Measurements from ENCODE around the gene MOSPD3. TPM values are rescaled to one million over a fixed set of nuclear protein-coding genes. Genes with fewer than 3 reads are reported as not detected.

MOSPD3 gene
- total and polyA plus RNA-seq, 2 of the 13 experiments (the other 11 are each of a cell fraction or from before 2014, with no cell fraction given) = 7.6 to 8.8 TPM

- TF ChIP-seq HNF1A (IDR thresholded peaks at IDR 0.05; ENCODE audit: low read depth) = no peak
- TF ChIP-seq HNF1A (CRISPR knock-in tag; IDR thresholded peaks at IDR 0.05; ENCODE audit: borderline replicate concordance) = no peak
- no peak for TF ChIP-seq PHF20 (CRISPR knock-in tag; IDR thresholded peaks at IDR 0.05)
- TF ChIP-seq ZNF292 (CRISPR knock-in tag; IDR thresholded peaks at IDR 0.05; ENCODE audit: borderline replicate concordance, low read depth) = no peak
- TF ChIP-seq ZNF563 (CRISPR knock-in tag; IDR thresholded peaks at IDR 0.05) = no peak
- 0 out of 2 replicates have a peak, but pooled peaks have one; percentile 9 for TF ChIP-seq FOXO1 (CRISPR knock-in tag; IDR thresholded peaks at IDR 0.05)
- TF ChIP-seq RBFOX2 (IDR thresholded peaks at IDR 0.05; ENCODE audit: low read depth, low read length) = peak; percentile 63
- TF ChIP-seq ZNF263 (CRISPR knock-in tag; IDR thresholded peaks at IDR 0.05) = no peak
- no peak for TF ChIP-seq SMAD9 (CRISPR knock-in tag; IDR thresholded peaks at IDR 0.05)
- no peak for TF ChIP-seq DNMT3B (CRISPR knock-in tag; conservative IDR thresholded peaks at IDR 0.05)
- TF ChIP-seq SSRP1 (CRISPR knock-in tag; IDR thresholded peaks at IDR 0.05) = no peak
- no peak for TF ChIP-seq SKI (IDR thresholded peaks at IDR 0.05; ENCODE audit: partially characterized antibody)
- no peak for TF ChIP-seq ZNF496 (CRISPR knock-in tag; IDR thresholded peaks at IDR 0.05; ENCODE audit: insufficient replicate concordance)
- peak; percentile 22; the same call in 1 of the 2 replicates for TF ChIP-seq ZNF788 (CRISPR knock-in tag; IDR thresholded peaks at IDR 0.05; ENCODE audit: borderline replicate concordance)
- TF ChIP-seq ZBTB26 (CRISPR knock-in tag; IDR thresholded peaks at IDR 0.05; ENCODE audit: borderline replicate concordance) = 0 out of 2 replicates have a peak, but pooled peaks have one; percentile 43
- no peak for TF ChIP-seq ZNF761 (CRISPR knock-in tag; conservative IDR thresholded peaks at IDR 0.05)
- no peak for TF ChIP-seq ZNF329 (CRISPR knock-in tag; IDR thresholded peaks at IDR 0.05; ENCODE audit: low read depth)
- no peak for TF ChIP-seq MEIS2 (CRISPR knock-in tag; IDR thresholded peaks at IDR 0.05)
- TF ChIP-seq POLR2AphosphoS5 (IDR thresholded peaks at IDR 0.05; ENCODE audit: low read depth, low read length) = peak; percentile 82
- TF ChIP-seq ZNF749 (CRISPR knock-in tag; IDR thresholded peaks at IDR 0.05; ENCODE audit: borderline replicate concordance) = no peak
- no peak for TF ChIP-seq PCBP1 (IDR thresholded peaks at IDR 0.05; ENCODE audit: borderline replicate concordance, low read depth, low read length)
- no peak for TF ChIP-seq ZSCAN31 (CRISPR knock-in tag; IDR thresholded peaks at IDR 0.05; ENCODE audit: low read depth)
- TF ChIP-seq ZNF367 (CRISPR knock-in tag; IDR thresholded peaks at IDR 0.05; ENCODE audit: borderline replicate concordance) = no peak
- no peak for TF ChIP-seq MIER3 (CRISPR knock-in tag; IDR thresholded peaks at IDR 0.05; ENCODE audit: borderline replicate concordance)
- peak; percentile 73 for TF ChIP-seq ZFY (CRISPR knock-in tag; IDR thresholded peaks at IDR 0.05)
- no peak for TF ChIP-seq ELF4 (CRISPR knock-in tag; IDR thresholded peaks at IDR 0.05; ENCODE audit: borderline replicate concordance)
- no peak for TF ChIP-seq PAX8 (CRISPR knock-in tag; IDR thresholded peaks at IDR 0.05; ENCODE audit: borderline replicate concordance)
- TF ChIP-seq ZKSCAN8 (CRISPR knock-in tag; IDR thresholded peaks at IDR 0.05; ENCODE audit: borderline replicate concordance) = no peak
- no peak for TF ChIP-seq SNAPC5 (CRISPR knock-in tag; IDR thresholded peaks at IDR 0.05; ENCODE audit: borderline replicate concordance)
Measured at GRCh38 chr7:100642534-100642907, 30.2 kb downstream of the MOSPD3 start (continued).
